H9 (cell line): ENCODE data around the gene SPATA16. TPM values are rescaled to one million over a fixed set of nuclear protein-coding genes. Genes with fewer than 3 reads are reported as not detected.

Experiments used
- DNase-seq: peaks from one replicate; pipeline ENCODE4 v3.0.0-alpha.2; 2017
- H2AFZ ChIP-seq: one replicate; pipeline ENCODE4 v1.6.1; 2013; ENCODE audit warnings: mild to moderate bottlenecking, low read length, control low read depth, moderate library complexity
- H2AK5ac ChIP-seq: 2 replicates; pipeline ENCODE4 v1.6.1; 2013; ENCODE audit warnings: low read length, control low read depth, mixed read lengths; ENCODE audit not compliant: insufficient read length
- H2BK120ac ChIP-seq: one replicate; pipeline ENCODE4 v1.6.1; 2013; ENCODE audit warnings: low read depth, mild to moderate bottlenecking, low read length, control low read depth, inconsistent platforms; ENCODE audit not compliant: poor library complexity, severe bottlenecking
- H2BK12ac ChIP-seq: 2 replicates; pipeline ENCODE4 v1.6.1; 2013; ENCODE audit warnings: low read length, control low read depth, mixed read lengths, low read depth; ENCODE audit not compliant: insufficient read length
- H2BK15ac ChIP-seq: 2 replicates; pipeline ENCODE4 v1.6.1; 2013; ENCODE audit warnings: low read depth, low read length, control low read depth
- H2BK20ac ChIP-seq: one replicate; pipeline ENCODE4 v1.6.1; 2013; ENCODE audit warnings: low read depth, mild to moderate bottlenecking, low read length, control low read depth, inconsistent platforms; ENCODE audit not compliant: poor library complexity, severe bottlenecking
- H2BK5ac ChIP-seq: 2 replicates; pipeline ENCODE4 v1.6.1; 2013; ENCODE audit warnings: low read length, control low read depth, mixed read lengths; ENCODE audit not compliant: insufficient read length
- H3K14ac ChIP-seq: 2 replicates; pipeline ENCODE4 v1.6.1; 2013; ENCODE audit warnings: low read length, control low read depth; ENCODE audit not compliant: insufficient read depth
- H3K18ac ChIP-seq: 2 replicates; pipeline ENCODE4 v1.6.1; 2013; ENCODE audit warnings: low read depth, mild to moderate bottlenecking, mixed read lengths, low read length, control low read depth; ENCODE audit not compliant: insufficient read length
- H3K23ac ChIP-seq: 2 replicates; pipeline ENCODE4 v1.6.1; 2013; ENCODE audit warnings: low read length, control low read depth, mixed read lengths, low read depth; ENCODE audit not compliant: insufficient read length
- H3K23me2 ChIP-seq: 2 replicates; pipeline ENCODE4 v1.6.1; 2013; ENCODE audit warnings: low read depth, mild to moderate bottlenecking, mixed read lengths, low read length, control low read depth; ENCODE audit not compliant: insufficient read length, poor library complexity, severe bottlenecking
- H3K27ac ChIP-seq: 2 replicates; pipeline ENCODE4 v1.5.1; 2013; ENCODE audit warnings: low read length, control low read depth, mixed read lengths, low read depth; ENCODE audit not compliant: insufficient read length
- H3K27me3 ChIP-seq: 2 replicates; pipeline ENCODE4 v1.6.1; 2013; ENCODE audit warnings: low read length, control low read depth, inconsistent platforms; ENCODE audit not compliant: insufficient read depth
- H3K4ac ChIP-seq: 2 replicates; pipeline ENCODE4 v1.6.1; 2013; ENCODE audit warnings: low read depth, mild to moderate bottlenecking, control low read depth, inconsistent platforms, low read length, moderate library complexity
- H3K4me1 ChIP-seq: 2 replicates; pipeline ENCODE4 v1.6.1; 2013; ENCODE audit warnings: low read length, control low read depth, inconsistent platforms; ENCODE audit not compliant: insufficient read depth
- H3K4me2 ChIP-seq: 2 replicates; pipeline ENCODE4 v1.6.1; 2013; ENCODE audit warnings: low read length, control low read depth, mixed read lengths; ENCODE audit not compliant: insufficient read length, insufficient read depth
- H3K56ac ChIP-seq: 2 replicates; pipeline ENCODE4 v1.6.1; 2013; ENCODE audit warnings: low read depth, mild to moderate bottlenecking, mixed read lengths, low read length, control low read depth; ENCODE audit not compliant: insufficient read length
- H3K79me1 ChIP-seq: 2 replicates; pipeline ENCODE4 v1.6.1; 2013; ENCODE audit warnings: low read depth, mild to moderate bottlenecking, moderate library complexity, low read length, control low read depth, inconsistent platforms; ENCODE audit not compliant: insufficient read depth, poor library complexity, severe bottlenecking
- H3K79me2 ChIP-seq: 2 replicates; pipeline ENCODE4 v1.6.1; 2013; ENCODE audit warnings: low read length, control low read depth, inconsistent platforms; ENCODE audit not compliant: insufficient read depth
- H3K9ac ChIP-seq: 2 replicates; pipeline ENCODE4 v1.6.1; 2013; ENCODE audit warnings: low read length, control low read depth, mixed read lengths; ENCODE audit not compliant: insufficient read length; ENCODE audit errors: extremely low read depth
- H3K9me3 ChIP-seq: one replicate; pipeline ENCODE4 v1.6.1; 2013; ENCODE audit warnings: low read depth, low read length, inconsistent platforms; ENCODE audit not compliant: control insufficient read depth
- H3T11ph ChIP-seq: one replicate; pipeline ENCODE4 v1.6.1; 2013; ENCODE audit warnings: mild to moderate bottlenecking, low read length, control low read depth, inconsistent platforms
- H4K20me1 ChIP-seq: one replicate; pipeline ENCODE4 v1.6.1; 2013; ENCODE audit not compliant: control insufficient read depth, insufficient read length, insufficient read depth
- H4K5ac ChIP-seq: 2 replicates; pipeline ENCODE4 v1.6.1; 2013; ENCODE audit warnings: low read depth, mild to moderate bottlenecking, mixed read lengths, low read length, control low read depth; ENCODE audit not compliant: insufficient read length
- H4K8ac ChIP-seq: replicated peaks from 2 replicates; pipeline ENCODE4 v1.6.1; 2013; ENCODE audit warnings: low read length, control low read depth, mixed read lengths, low read depth; ENCODE audit not compliant: insufficient read length
- H4K91ac ChIP-seq: 2 replicates; pipeline ENCODE4 v1.6.1; 2013; ENCODE audit warnings: low read depth, mild to moderate bottlenecking, moderate library complexity, mixed read lengths, low read length, control low read depth; ENCODE audit not compliant: insufficient read length
- H3K27ac Mint-ChIP-seq, 3 experiments: 2 replicates in 2 of 3; 3 replicates in 1 of 3; pipeline ENCODE4 v1.8.0; 2020 to 2021; ENCODE audit warnings: mixed read lengths in 3 of 3, mild to moderate bottlenecking in 1 of 3, moderate library complexity in 1 of 3
- H3K27me3 Mint-ChIP-seq: 2 replicates; pipeline ENCODE4 v1.8.0; 2021; ENCODE audit warnings: low read depth, mild to moderate bottlenecking, moderate library complexity, mixed read lengths
- H3K36me3 Mint-ChIP-seq, 3 experiments: 2 replicates in 2 of 3; 3 replicates in 1 of 3; pipeline ENCODE4 v1.8.0; 2020 to 2021; ENCODE audit warnings: low read depth in 3 of 3, mixed read lengths in 3 of 3; ENCODE audit not compliant: insufficient read depth in 1 of 3
- H3K4me1 Mint-ChIP-seq, 2 experiments: 2 replicates each; pipeline ENCODE4 v1.8.0; 2020; ENCODE audit warnings: mixed read lengths in 2 of 2
- H3K4me3 Mint-ChIP-seq, 2 experiments: 2 replicates in 1 of 2; 3 replicates in 1 of 2; pipeline ENCODE4 v1.8.0; 2020 to 2021; ENCODE audit warnings: mild to moderate bottlenecking in 2 of 2, mixed read lengths in 2 of 2, moderate library complexity in 1 of 2
- H3K9me3 Mint-ChIP-seq, 2 experiments: 2 replicates in 1 of 2; 3 replicates in 1 of 2; pipeline ENCODE4 v1.8.0; 2020; ENCODE audit warnings: mild to moderate bottlenecking in 2 of 2, mixed read lengths in 2 of 2, moderate library complexity in 1 of 2
- CTCF ChIP-seq: fragments of 200-600 bp; sonication (generic); conservative IDR thresholded peaks from 3 replicates; pipeline ENCODE4 v1.8.0; 2021; ENCODE audit warnings: antibody characterized with exemption, mild to moderate bottlenecking
- WGBS: extraction: QIAGEN DNeasy Blood & Tissue Kit; methylation state at CpG from one replicate; pipeline ENCODE4 v1.1.7; 2013; ENCODE audit warnings: missing lambda C conversion rate, low lambda C conversion rate, mixed read lengths; ENCODE audit not compliant: insufficient read length; ENCODE audit errors: extremely low coverage; 5-methylcytosine and 5-hydroxymethylcytosine counted together
- total RNA-seq: library from RNA; stranded (reverse); gene quantifications from 2 replicates; pipeline ENCODE4 v1.2.1, GENCODE V29; 2021

Gene SPATA16
- total RNA-seq, 1 experiment from 2014 or later, result not detected

GRCh38 chr3:172918568-172919296 is 222.3 kb downstream of the SPATA16 start:
- H3K23me2 ChIP-seq, result no peaks in the 10 kb centered on the region
- no peaks in the 10 kb centered on the region for H3K79me2 ChIP-seq
- no peak overlapping the region for H2BK12ac ChIP-seq
- no peak overlapping the region for H3K56ac ChIP-seq
- no peak overlapping the region for H4K8ac ChIP-seq
- H4K20me1 ChIP-seq, result no peaks in the 10 kb centered on the region
- no peak for TF ChIP-seq CTCF
- H3K4ac ChIP-seq, result no peak overlapping the region
- no peaks in the 10 kb centered on the region for H3K27me3 ChIP-seq
- Mint-ChIP-seq H3K9me3 (no peaks in the 10 kb centered on the region), H3K27ac (no peak overlapping the region), H3K27me3 (no peaks in the 10 kb centered on the region), H3K36me3 (no peaks in the 10 kb centered on the region), H3K4me3 (no peak overlapping the region), H3K4me1 (peaks cover 24 to 31% of the 10 kb centered on the region in 2 experiments)
- no peaks in the 10 kb centered on the region for H3K9me3 ChIP-seq
- H3K14ac ChIP-seq, result no peak overlapping the region
- H3T11ph ChIP-seq, result no peak overlapping the region
- no peak overlapping the region for H3K23ac ChIP-seq
- H2BK20ac ChIP-seq, result no peak overlapping the region
- no peak overlapping the region for H3K18ac ChIP-seq
- peaks cover 3% of the 10 kb centered on the region; the same call in 1 of the 2 replicates for H3K4me1 ChIP-seq
- no peak overlapping the region for H3K4me2 ChIP-seq
- no peak overlapping the region for H4K91ac ChIP-seq
- H4K5ac ChIP-seq, result no peak overlapping the region
- H3K9ac ChIP-seq, result no peak overlapping the region
- H2BK15ac ChIP-seq, result no peak overlapping the region
- DNase-seq, result no peak
- no peak overlapping the region for H2AFZ ChIP-seq
- no peak overlapping the region for H2BK5ac ChIP-seq
- H3K27ac ChIP-seq, result no peak overlapping the region
- H3K79me1 ChIP-seq, result no peaks in the 10 kb centered on the region
- WGBS, result no CpG with 5 or more reads among the region's 3 CpGs
- H2AK5ac ChIP-seq, result no peak overlapping the region
- H2BK120ac ChIP-seq, result no peak overlapping the region
